Lower leg skin (tissue), 4 donors: ENCODE results near the gene RBPJ. TPM values are rescaled to one million over a fixed set of nuclear protein-coding genes. Genes with fewer than 3 reads are reported as not detected.

Experiments used
- DNase-seq, 2 donors: peaks; one replicate each; pipeline ENCODE4 v3.0.0-alpha.2; 2019; ENCODE audit warnings: low spot score in 2 of 2
- H3K4me3 ChIP-seq: fragments of 200-600 bp; sonication (generic); 2 replicates; pipeline ENCODE4 v1.5.1; 2017; ENCODE audit warnings: mild to moderate bottlenecking, low read depth; ENCODE audit not compliant: poor library complexity, severe bottlenecking
- POLR2A ChIP-seq, 2 donors: fragments of 450-650 bp; IDR thresholded peaks; one replicate each; pipeline ENCODE4 v1.6.1; 2016 to 2017; ENCODE audit warnings: antibody characterized with exemption in 2 of 2, mild to moderate bottlenecking in 1 of 2, moderate library complexity in 1 of 2
- WGBS, 2 donors: methylation state at CpG; one replicate each; pipeline ENCODE4 v1.1.5; 2018; 5-methylcytosine and 5-hydroxymethylcytosine counted together
- intact Hi-C: fragments of 100-400 bp; cut with DNase I; formaldehyde crosslinking; loops from one replicate; pipeline ENCODE4 v1.15.0; 2023; ENCODE audit warnings: low total_unique reads
- total RNA-seq, 4 donors: library from RNA; depleted of rRNA; stranded (reverse); fragments of >200 nt; gene quantifications; one replicate each; pipeline ENCODE4 v1.1.0, GENCODE V29; 2016
- TF ChIP-seq, protein P1 (sequence below), 3 donors: fragments of 450-650 bp; IDR thresholded peaks; one replicate each; pipeline ENCODE4 v1.5.1; 2016; ENCODE audit warnings: antibody characterized with exemption in 3 of 3, mild to moderate bottlenecking in 3 of 3, moderate library complexity in 2 of 3

RBPJ gene
- total RNA-seq, 4 donors from 2014 or later, result 41.1 to 48.3 (median 45.5) TPM

DNA sequence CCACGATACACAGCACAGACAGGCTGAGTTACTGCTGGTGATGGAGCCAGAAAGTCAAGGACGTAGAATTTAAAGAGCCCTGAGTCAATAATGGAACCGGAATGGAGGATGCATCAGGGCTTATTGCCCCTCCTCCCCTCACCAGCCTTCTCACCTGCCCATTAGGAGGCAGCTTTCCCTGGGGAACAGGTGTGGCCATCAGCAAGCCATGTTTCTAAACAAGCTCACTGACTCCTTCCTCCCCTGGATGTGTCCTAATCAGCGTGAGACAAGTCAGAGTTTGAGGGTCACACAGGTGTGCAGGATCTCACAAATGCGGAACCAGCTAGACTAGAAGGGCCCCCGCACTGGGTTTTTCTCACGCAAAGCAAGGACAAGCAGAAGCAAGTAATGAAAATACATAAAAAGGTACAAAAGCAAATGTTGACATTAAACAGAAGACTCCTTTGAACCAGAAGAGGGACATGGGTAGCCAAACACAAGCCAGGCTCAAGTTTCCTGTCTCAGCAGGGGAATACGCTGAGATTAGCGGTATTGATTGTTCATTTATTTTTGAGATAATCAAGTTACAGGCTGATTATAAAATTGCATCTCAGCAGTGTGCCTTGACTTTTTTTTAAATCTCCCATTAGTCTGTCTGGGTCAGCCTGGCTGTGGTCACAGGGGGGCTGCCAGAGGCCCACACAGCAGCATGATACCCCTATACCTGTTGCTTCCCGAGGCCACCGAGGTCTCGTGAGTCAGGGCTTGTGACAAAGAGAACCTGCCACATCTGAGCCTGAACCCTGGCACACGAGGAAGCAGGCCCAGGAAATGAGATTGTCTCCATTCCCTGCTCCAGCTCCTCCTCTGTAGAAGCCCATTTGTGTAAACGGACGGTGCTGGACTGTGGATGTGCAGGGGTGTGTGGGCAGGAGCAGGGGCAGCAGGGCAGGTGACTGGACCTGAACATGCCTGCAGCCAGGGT is 132.0 kb downstream of the RBPJ start:
- intact Hi-C loops, result loop anchor here (10.0 kb wide), 1 partner anchor 562 kb away; no protein-coding TSS in a partner anchor
- 74% methylated on average over 15 of the region's 15 CpGs for WGBS, 2 donors
- DNase-seq, result no peak
- H3K4me3 ChIP-seq, result no peak overlapping the region
- no peak for TF ChIP-seq POLR2A (IDR thresholded peaks at IDR 0.05)
- TF ChIP-seq, protein P1, sequence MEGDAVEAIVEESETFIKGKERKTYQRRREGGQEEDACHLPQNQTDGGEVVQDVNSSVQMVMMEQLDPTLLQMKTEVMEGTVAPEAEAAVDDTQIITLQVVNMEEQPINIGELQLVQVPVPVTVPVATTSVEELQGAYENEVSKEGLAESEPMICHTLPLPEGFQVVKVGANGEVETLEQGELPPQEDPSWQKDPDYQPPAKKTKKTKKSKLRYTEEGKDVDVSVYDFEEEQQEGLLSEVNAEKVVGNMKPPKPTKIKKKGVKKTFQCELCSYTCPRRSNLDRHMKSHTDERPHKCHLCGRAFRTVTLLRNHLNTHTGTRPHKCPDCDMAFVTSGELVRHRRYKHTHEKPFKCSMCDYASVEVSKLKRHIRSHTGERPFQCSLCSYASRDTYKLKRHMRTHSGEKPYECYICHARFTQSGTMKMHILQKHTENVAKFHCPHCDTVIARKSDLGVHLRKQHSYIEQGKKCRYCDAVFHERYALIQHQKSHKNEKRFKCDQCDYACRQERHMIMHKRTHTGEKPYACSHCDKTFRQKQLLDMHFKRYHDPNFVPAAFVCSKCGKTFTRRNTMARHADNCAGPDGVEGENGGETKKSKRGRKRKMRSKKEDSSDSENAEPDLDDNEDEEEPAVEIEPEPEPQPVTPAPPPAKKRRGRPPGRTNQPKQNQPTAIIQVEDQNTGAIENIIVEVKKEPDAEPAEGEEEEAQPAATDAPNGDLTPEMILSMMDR (IDR thresholded peaks at IDR 0.05), result no peak

DNA sequence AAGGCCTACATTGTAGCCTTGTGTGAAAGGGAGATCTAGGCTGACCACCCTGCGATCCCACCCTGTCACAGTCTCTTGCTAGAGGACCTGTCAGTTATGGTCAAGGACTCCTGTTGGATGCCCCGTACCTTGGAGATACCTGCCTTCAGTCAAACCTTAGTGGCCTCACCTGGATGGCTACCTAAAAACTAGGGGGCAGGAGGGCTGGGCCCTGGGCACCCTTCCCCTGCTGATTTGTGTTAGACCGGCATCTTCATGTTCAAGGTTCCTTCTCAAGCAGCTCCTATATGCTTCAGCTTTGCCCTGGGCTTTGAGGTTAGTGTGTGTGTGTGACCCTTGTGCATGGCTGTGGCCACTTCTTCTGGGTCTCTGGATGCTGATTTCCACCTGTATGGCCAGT is 134.1 kb downstream of the RBPJ start:
- intact Hi-C loops, result loop anchor here (10.0 kb wide), 1 partner anchor 560 kb away; no protein-coding TSS in a partner anchor
- WGBS, 2 donors, result 93 to 95% methylated on average over 3 of the region's 3 CpGs
- no peak for DNase-seq
- no peak overlapping the region for H3K4me3 ChIP-seq
- TF ChIP-seq, protein P1 (IDR thresholded peaks at IDR 0.05), result no peak
- no peak for TF ChIP-seq POLR2A (IDR thresholded peaks at IDR 0.05)

DNA sequence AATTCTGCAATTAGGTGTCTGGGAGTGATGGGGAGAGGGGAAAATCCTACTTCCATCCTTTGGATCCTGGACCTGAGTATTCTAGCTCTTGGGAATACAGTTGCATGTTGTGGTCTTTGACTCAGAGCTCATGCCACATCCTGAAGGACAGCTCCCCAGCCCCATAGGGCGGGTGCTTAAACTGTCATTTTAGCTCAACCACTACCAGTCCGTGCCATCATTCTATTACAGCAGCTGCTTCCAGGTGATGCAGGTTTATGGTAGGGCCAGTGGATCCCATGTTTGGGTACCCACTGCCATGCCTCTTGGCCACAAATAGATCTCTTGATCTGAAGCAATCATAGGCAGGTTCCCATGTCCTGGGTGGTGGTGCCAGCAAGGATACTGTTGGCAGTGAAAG is 134.8 kb downstream of the RBPJ start:
- intact Hi-C loops, result loop anchor here (10.0 kb wide), 1 partner anchor 559 kb away; no protein-coding TSS in a partner anchor
- TF ChIP-seq, protein P1 (IDR thresholded peaks at IDR 0.05), result no peak
- no peak for TF ChIP-seq POLR2A (IDR thresholded peaks at IDR 0.05)
- 77 to 90% methylated on average over 2 of the region's 2 CpGs for WGBS, 2 donors
- no peak overlapping the region for H3K4me3 ChIP-seq
- no peak for DNase-seq

DNA sequence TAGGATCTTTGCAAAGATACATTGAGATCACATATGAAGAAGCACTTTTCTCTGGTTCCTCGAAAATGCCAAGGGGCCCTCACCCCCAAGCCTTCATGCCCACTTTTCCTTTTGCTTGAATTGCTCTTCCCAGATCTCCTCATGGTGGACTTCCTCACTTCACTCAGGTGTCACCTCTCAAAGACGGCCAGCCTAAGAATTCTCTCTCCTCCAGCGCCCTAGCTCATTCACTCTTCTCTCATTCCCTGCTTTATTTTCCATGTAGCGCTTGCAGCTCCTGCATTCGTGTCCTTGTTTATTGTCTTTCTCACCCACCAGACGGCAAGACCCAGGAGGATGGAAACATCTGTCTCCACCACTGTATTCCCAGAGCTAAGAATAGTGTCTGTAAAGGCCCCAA is 136.6 kb downstream of the RBPJ start:
- no peak for DNase-seq
- TF ChIP-seq, protein P1 (IDR thresholded peaks at IDR 0.05), result no peak
- TF ChIP-seq POLR2A (IDR thresholded peaks at IDR 0.05), result no peak
- no peak overlapping the region for H3K4me3 ChIP-seq
- 87 to 92% methylated on average over 6 of the region's 6 CpGs for WGBS, 2 donors
- intact Hi-C loops, result loop anchor here (10.0 kb wide), 1 partner anchor 557 kb away; no protein-coding TSS in a partner anchor

DNA sequence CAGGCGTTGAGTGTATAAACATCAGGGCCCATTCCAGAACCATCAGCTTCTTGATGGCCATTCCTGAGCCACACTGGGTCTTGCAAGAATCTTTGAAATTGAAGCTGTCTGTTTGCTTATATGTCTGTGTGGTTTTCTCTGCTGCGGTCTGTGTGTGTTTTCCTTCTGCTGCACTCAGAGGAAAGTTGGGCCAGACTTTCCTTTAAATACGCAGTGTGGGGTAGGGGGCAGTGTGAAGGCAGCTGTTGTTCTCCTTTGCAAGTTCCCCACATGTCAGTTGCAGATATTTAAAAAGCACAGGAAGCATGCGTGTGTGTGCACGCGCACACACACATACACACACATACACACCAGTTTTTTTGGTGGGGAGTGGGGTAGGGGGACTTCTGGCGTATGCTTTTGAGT is 137.3 kb downstream of the RBPJ start:
- TF ChIP-seq POLR2A (IDR thresholded peaks at IDR 0.05), result no peak
- TF ChIP-seq, protein P1 (IDR thresholded peaks at IDR 0.05), result no peak
- no peak for DNase-seq
- intact Hi-C loops, result loop anchor here (10.0 kb wide), 1 partner anchor 557 kb away; no protein-coding TSS in a partner anchor

More for the DNA sequence above, 137.3 kb downstream of the RBPJ start:
- 75 to 76% methylated on average over 7 of the region's 7 CpGs for WGBS, 2 donors
- H3K4me3 ChIP-seq, result no peak overlapping the region
